Cardiac muscle cell (in vitro differentiated cells and primary cell): ENCODE data around the gene F2R. TPM values are rescaled to one million over a fixed set of nuclear protein-coding genes. Genes with fewer than 3 reads are reported as not detected.
A peak's percentile ranks its signal among the peaks of the same experiment; 100 is the strongest.

Source experiments
- DNase-seq, 2 donors: peaks; one replicate each; pipeline versions ENCODE4 v3.0.0 to v3.0.0-alpha.2; 2010 to 2017; ENCODE audit warnings: low read depth in 1 of 2, low spot score in 1 of 2
- H3K27ac ChIP-seq: fragments of 200-600 bp; sonication (generic); 2 replicates; pipeline ENCODE4 v1.5.1; 2016
- H3K27me3 ChIP-seq: fragments of 200-600 bp; sonication (generic); 2 replicates; pipeline ENCODE4 v1.6.0; 2016; ENCODE audit warnings: control low read depth
- H3K36me3 ChIP-seq: fragments of 200-600 bp; sonication (generic); 2 replicates; pipeline ENCODE4 v1.5.1; 2016; ENCODE audit warnings: control low read depth
- H3K4me1 ChIP-seq: fragments of 200-600 bp; sonication (generic); 2 replicates; pipeline ENCODE4 v1.8.1; 2017; ENCODE audit warnings: low read depth, mild to moderate bottlenecking, mixed run types
- H3K4me3 ChIP-seq: fragments of 200-600 bp; sonication (generic); 2 replicates; pipeline ENCODE4 v1.5.1; 2016; ENCODE audit warnings: mild to moderate bottlenecking
- H3K9me3 ChIP-seq: fragments of 200-600 bp; sonication (generic); 2 replicates; pipeline ENCODE4 v1.5.1; 2017; ENCODE audit warnings: low read depth, mild to moderate bottlenecking, control low read depth
- polyA plus RNA-seq: library from polyadenylated mRNA; unstranded; fragments of >200 nt; fragmentation: Nextera tagmentation; extraction: Ambion mirVana; gene quantifications from 2 replicates; pipeline ENCODE4 v1.2.1, GENCODE V29; 2016
- total RNA-seq: library from RNA; depleted of rRNA; stranded (reverse); fragments of >200 nt; gene quantifications from 2 replicates; pipeline ENCODE4 v1.2.3, GENCODE V29; 2016
- TF ChIP-seq, protein P1 (sequence below): IDR thresholded peaks from 2 replicates; pipeline ENCODE4 v1.5.1; 2012; ENCODE audit warnings: low read depth, mild to moderate bottlenecking, low read length

F2R gene
- total and polyA plus RNA-seq, 2 experiments from 2014 or later: 13.4 to 16.6 TPM

- TF ChIP-seq, protein P1, sequence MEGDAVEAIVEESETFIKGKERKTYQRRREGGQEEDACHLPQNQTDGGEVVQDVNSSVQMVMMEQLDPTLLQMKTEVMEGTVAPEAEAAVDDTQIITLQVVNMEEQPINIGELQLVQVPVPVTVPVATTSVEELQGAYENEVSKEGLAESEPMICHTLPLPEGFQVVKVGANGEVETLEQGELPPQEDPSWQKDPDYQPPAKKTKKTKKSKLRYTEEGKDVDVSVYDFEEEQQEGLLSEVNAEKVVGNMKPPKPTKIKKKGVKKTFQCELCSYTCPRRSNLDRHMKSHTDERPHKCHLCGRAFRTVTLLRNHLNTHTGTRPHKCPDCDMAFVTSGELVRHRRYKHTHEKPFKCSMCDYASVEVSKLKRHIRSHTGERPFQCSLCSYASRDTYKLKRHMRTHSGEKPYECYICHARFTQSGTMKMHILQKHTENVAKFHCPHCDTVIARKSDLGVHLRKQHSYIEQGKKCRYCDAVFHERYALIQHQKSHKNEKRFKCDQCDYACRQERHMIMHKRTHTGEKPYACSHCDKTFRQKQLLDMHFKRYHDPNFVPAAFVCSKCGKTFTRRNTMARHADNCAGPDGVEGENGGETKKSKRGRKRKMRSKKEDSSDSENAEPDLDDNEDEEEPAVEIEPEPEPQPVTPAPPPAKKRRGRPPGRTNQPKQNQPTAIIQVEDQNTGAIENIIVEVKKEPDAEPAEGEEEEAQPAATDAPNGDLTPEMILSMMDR: no peak
- peaks cover 27% of the 10 kb centered on the region for H3K27me3 ChIP-seq
- peaks cover 14% of the 10 kb centered on the region for H3K4me1 ChIP-seq
- no peak overlapping the region for H3K27ac ChIP-seq
- no peaks in the 10 kb centered on the region for H3K9me3 ChIP-seq
- peak overlapping the region; percentile 82 for H3K4me3 ChIP-seq
- no peaks in the 10 kb centered on the region for H3K36me3 ChIP-seq
- DNase-seq: peak; percentile 10 to 57
These were observed 1.5 kb downstream of the F2R start for GRCh38 chr5:76717222-76718083.

DNA sequence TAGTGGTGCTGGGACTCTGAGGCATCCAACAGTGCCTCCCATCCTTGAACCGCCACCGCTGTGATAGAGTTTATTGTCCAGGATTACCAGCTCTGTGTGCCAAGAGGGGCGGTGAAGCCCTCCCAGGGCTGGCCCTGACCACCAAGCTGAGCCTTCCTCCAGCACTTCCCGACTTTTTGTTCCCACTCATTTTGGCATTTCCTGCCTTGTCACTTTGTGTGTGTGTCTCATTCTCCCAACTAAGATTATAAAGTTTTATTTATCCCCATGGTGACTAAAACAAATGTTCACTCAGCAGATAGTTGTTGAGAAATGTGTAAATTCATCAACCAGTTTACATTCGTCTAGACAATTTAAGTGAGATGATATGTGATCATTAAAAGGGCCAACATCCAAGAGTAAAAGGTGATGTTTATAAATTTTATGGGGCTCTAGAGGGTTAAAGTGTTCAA lies 2.5 kb downstream of the F2R start:
- no peaks in the 10 kb centered on the region for H3K36me3 ChIP-seq
- DNase-seq: peak in 1 of 2 donors; percentile 83
- peaks cover 24% of the 10 kb centered on the region for H3K27me3 ChIP-seq
- H3K4me1 ChIP-seq: peaks cover 14% of the 10 kb centered on the region
- H3K27ac ChIP-seq: no peak overlapping the region
- no peaks in the 10 kb centered on the region for H3K9me3 ChIP-seq
- H3K4me3 ChIP-seq: no peak overlapping the region
- TF ChIP-seq, protein P1: no peak

- no peaks in the 10 kb centered on the region for H3K36me3 ChIP-seq
- H3K4me3 ChIP-seq: no peak overlapping the region
- H3K27ac ChIP-seq: no peak overlapping the region
These were observed 3.0 kb downstream of the F2R start for GRCh38 chr5:76718880-76719279.

DNA sequence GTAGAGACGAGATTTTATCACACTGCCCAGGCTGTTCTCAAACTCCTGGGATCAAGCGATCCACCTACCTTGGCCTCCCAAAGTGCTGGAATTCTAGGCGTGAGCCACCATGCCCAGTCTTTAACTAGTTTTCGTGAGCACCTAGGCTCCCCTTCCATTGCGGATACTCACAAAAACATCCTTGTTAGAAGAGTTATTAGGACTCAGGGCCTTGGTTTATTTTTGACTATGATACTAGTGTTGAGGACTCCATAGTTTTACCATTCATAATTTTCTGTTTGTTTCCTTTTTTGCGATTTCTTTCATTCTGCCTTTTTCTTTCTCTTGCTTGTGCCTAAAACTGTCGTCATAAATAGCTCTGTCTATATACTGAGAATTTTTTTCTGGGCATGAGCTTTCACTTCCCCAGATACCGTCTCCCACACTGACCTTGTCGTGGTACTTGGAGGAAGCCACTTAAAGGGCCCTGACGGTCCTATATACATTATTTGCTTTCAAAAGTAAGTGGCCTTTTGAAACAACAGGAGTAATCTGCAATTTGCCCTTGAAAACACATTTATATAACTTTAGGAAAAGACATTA lies 5.2 kb downstream of the F2R start:
- Histone ChIP-seq H3K4me1 (peaks cover 14% of the 10 kb centered on the region), H3K36me3 (no peaks in the 10 kb centered on the region), H3K27me3 (no peaks in the 10 kb centered on the region), H3K4me3 (no peak overlapping the region), H3K9me3 (no peaks in the 10 kb centered on the region), H3K27ac (no peak overlapping the region)
- no peak for DNase-seq
- TF ChIP-seq, protein P1: no peak

More at GRCh38 chr5:76718880-76719279, 3.0 kb downstream of the F2R start:
- Histone ChIP-seq H3K4me1 (peaks cover 14% of the 10 kb centered on the region), H3K27me3 (peaks cover 19% of the 10 kb centered on the region), H3K9me3 (no peaks in the 10 kb centered on the region)
- no peak for DNase-seq
- TF ChIP-seq, protein P1: no peak

- TF ChIP-seq, protein P1: no peak
- H3K4me1 ChIP-seq: peaks cover 7% of the 10 kb centered on the region
- H3K9me3 ChIP-seq: no peaks in the 10 kb centered on the region
- H3K27me3 ChIP-seq: no peaks in the 10 kb centered on the region
- no peaks in the 10 kb centered on the region for H3K36me3 ChIP-seq
- H3K4me3 ChIP-seq: no peak overlapping the region
- H3K27ac ChIP-seq: no peak overlapping the region
- DNase-seq: no peak
These were observed 7.3 kb downstream of the F2R start for GRCh38 chr5:76723266-76723665.
